ENCODE measurements around the gene POLD4.
A peak's percentile ranks its signal among the peaks of the same experiment; 100 is the strongest.

The POLD4 gene

GRCh38 chr11:67389477-67389876, 36.1 kb upstream of the POLD4 start:
- DNase-seq (ENCODE audit: low read depth, low spot score) = no peak

DNA sequence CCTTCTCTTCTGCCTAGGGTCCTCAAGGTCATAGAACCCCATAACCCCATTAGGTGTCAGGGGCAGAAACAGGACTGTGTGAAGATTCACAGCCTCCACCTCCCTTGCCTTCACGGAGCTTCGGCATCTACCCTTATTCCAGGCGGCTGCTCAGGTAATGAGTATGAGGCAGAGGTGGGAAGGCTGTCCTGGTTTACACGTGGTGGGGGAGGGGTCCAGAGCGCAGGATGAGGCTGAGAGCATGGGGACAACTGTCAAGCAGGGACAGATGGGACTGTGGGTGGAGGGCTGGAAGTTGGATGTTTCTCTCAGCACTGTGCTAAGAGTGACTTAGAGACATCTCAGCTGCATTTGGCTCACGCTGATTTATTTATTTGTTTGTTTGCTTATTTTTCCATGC, 34.2 kb upstream of the POLD4 start:
- DNase-seq (ENCODE audit: low read depth, low spot score) = no peak

GRCh38 chr11:67387069-67387468, 33.7 kb upstream of the POLD4 start:
- DNase-seq (ENCODE audit: low read depth, low spot score) = no peak

DNA sequence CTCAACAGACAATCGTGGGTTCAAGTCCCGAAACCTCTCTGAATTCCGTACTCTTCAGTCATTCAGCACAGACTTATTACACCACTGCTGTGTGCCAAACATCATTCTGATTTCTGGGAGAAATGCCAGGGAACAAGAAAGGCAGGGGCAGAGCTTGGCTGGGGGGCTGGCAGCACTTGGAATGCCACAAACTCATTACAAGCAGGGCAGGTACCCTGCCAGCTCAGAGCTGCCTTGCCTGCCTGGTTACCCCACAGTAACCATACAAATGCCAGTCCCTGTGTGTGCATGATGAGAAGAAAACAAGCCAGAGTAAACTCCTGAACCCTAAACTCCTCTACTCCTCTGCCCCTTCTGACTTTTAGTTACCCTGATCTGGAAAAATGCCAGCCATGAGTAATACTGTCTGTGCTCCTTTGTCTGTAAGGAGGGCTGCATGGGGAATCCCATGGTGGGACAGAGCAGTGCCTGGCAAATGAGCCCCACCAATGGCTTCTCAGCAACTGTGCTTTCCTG, 31.6 kb upstream of the POLD4 start:
- DNase-seq (ENCODE audit: low read depth, low spot score) = no peak

DNA sequence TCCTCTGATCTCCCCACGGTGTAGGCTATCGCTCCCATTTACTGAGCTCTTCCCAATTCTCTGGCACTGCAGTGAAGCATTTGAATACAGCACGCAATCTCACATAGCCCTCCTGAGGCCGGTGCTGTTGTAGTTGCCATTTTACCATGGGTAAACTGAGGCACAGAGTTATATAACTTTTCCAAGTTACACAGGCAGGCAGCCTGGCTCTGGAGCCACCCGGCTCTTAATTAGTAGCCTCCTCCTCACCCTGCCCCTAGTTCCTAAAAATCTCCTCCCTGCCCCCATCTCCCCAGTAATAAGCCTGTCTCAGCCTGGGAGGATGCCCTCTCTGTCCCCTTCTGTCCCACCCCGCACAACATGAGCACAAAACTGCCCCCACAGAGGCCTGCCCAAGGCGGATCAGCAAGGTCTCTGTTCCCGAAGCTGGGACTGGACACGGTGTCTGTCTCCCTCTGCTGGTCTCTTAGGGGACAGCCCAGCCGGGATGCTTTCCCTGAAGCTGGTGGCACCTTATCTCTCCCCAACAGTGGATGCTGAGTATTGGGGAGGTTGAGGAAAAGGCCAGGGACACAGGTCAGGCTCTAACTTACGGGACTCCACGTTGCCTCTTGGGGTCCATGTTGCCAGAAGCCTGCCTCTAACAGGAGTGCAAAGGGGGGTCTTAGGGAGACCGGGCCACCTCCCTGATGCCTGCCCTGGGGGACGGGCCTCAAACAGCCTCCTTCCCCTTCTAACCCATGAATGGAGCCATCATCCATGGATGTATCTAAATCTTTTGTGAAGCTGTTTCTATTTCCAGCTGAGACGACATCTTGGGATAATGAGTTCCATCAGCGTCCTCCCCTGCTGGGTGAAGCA, 29.2 kb upstream of the POLD4 start:
- DNase-seq (ENCODE audit: low read depth, low spot score) = peak; percentile 70

DNA sequence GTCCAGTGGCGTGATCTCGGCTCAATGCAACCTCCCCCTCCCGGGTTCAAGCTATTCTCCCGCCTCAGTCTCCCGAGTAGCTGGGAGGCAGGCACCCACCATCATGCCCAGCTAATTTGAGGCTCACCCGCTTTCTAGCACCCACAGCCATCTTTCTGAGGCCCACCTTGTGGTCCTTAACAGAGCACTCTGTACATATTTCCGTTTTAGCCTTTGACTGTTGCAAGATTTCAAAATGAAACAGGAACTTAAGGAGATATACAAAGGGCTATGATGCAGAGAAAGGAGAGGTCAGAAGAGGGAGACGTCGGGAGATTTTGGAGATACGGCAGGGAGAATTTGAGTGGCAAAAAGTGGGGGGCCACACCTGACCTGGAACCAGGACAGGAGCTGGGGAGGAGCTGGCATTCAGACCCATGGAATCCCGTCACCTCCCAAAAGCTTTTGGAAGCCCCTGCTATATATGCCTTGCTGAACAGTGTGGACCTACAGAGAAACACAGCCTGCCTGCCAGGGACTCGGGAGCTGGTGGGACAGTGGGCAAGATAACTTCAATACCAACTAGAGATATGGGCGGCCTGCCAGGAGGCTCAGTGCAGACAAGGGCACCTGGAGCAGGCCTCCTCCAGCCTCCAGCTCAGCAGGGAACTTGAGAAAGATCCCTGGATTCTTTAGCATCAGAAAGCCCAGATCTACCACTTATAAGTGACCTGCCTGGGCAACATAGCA, 28.1 kb upstream of the POLD4 start:
- no peak for DNase-seq (ENCODE audit: low read depth, low spot score)

GRCh38 chr11:67379061-67380058, 26.0 kb upstream of the POLD4 start:
- DNase-seq (ENCODE audit: low read depth, low spot score) = no peak

DNA sequence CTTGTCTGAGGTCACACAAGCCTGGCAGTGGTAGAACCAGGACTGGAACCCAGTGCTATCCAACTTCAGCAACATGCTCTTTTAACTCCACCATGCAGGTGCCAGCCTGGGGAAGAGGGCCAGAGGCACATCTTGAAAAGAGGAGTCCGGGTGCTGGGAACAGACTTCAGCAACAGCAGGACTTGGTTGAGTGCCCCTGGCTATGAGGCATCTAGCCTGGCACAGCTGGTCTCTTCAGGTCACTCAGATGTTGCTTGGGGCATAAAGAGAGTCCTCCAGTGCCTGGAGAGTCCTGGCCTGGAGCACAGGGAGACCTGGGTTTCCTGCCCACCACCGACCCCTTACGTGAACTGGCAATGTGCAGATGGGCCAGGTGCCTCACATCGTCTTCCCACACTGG, 25.2 kb upstream of the POLD4 start:
- no peak for DNase-seq (ENCODE audit: low read depth, low spot score)

DNA sequence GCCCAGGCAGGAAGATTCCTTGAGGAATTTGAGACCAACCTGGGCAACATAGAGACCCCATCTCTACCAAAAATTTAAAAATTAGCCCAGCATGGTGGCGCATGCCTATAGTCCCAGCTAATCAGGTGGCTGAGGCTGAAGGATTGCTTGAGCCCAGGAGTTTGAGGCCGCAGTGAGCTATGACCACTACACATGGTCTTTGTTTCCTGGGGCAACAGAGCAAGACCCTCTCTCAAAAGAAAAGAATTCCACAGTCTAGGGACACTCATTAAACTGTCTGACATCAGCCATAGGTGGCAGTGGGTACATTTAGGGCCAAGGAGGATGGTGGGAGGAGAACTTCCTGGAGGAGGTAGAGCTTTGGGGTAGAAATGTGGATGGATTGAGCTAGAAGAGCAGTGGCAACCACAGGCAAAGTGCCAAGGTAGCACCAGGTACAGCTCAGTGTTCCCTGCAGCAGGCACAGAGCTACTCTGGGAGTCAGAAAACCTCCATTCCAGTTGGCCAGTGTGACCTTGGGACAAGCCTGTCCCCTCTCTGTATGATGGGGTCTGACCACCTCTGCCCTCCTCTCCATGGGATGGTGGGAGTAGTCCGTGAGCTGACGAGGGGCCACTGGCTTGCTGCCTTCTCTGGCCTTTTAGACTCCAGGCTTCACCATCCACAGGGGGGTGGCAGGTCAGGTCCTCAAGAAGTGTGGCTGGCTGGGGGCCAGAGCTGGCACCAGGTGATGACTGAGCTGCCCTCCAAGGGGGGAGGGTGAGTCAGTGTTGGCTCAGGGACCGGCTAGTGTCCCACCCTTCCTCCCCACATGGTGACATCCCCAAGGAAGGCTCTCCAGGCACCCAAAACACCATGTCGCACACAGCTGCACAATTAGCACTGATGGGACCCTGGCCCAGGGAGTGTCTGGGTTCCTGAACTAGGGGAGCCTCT, 23.8 kb upstream of the POLD4 start:
- DNase-seq (ENCODE audit: low read depth, low spot score) = no peak

GRCh38 chr11:67376063-67376820, 22.9 kb upstream of the POLD4 start:
- DNase-seq (ENCODE audit: low read depth, low spot score) = no peak

- DNase-seq (ENCODE audit: low read depth, low spot score) = no peak
Measured at GRCh38 chr11:67375320-67376055, 22.1 kb upstream of the POLD4 start.

DNA sequence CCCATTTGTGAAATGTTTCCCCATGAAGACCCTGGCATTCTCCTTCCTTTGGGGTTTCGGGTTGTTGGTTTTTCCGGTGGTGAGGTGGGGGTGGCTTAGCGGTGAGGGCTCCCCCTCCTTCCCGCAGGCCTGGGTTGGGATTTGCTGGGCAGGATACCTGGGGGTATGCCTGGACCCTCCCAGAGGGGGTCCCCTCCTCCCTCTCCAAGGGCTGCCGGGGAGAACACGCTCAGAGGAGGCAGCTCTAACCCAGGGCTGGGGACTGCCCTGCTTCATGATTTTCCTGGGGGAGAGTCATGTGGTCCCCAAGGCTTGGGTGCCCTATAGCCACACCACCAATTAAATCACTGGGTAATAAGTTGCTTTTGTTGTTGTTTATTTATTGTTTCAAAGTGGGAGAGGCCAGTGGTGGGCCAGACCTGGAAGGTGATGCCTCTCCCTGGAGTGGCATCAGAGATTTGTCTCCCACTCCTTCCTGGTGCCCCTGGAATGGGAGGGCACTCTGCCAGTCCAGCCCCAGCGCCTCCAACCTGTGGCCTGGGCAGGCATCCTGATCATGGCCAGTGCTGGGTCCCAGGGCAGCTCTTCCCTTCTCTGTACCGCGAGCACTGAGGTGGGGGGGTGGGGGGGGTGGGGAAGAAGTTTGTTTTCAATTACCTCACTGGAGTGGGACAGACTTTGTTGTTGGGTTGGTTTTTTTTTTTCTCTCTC, 21.4 kb upstream of the POLD4 start:
- DNase-seq (ENCODE audit: low read depth, low spot score) = no peak

GRCh38 chr11:67373648-67374570, 20.6 kb upstream of the POLD4 start:
- peak; percentile 48 for DNase-seq (ENCODE audit: low read depth, low spot score)

GRCh38 chr11:67372993-67373647, 19.8 kb upstream of the POLD4 start, which contains the start of gene CLCF1:
CLCF1 (minus strand) TSS chr11:67373598; CDS start chr11:67373539, 59 bp downstream.
- DNase-seq (ENCODE audit: low read depth, low spot score) = no peak

DNA sequence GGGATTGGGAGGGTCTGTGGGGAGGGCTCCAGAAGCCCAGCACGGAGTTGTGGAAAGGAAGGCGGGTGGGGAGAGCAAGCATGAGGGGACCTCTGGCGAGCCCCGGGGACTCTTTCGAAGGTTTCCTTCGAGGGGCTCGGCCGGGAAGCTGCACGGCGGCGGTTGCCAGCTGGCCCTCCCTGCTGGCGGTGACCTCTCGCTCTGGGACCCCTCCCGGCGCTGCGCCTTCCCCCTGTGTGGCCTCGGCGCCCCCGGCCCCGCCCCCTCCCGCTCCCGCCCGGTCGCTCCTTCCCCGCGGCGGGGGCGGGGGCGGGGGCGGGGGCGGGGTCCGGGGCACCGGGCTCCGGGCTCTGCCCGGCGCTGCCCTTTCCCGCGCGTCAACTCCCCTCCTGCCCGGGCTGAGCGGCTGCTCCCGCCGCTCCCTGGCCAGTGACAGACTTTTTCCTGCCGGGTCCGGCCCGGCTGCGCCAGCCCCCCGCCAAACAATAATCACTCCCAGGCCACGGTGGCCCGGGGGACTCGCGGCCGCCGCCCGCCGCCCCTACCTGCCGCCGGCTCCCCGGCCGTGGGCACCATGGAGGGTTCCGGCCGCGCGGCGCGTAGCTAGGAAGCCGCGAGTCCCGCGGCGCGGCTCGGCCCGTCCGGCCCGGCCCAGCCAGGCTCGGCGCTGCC, 19.1 kb upstream of the POLD4 start:
- no peak for DNase-seq (ENCODE audit: low read depth, low spot score)

DNA sequence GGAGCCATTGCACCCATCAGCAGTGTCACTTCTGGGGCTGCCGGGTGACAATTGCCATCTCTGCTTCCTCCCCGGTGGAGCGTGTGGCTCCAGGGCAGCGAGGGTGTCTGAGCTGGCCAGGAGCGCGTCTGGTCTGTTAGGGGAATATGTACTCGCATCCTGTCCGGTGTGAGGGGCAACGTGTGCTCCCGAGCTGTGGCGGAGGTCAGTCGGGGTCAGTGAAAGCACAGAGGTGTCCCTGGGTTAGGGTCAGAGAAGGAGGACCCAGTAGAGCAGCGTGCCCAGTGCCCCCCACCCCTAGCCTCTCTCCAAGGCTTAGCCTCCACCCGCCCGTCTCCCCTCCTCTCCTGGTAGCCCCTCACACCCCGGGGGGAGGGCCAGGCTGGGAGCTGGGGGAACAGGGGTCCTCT, 18.6 kb upstream of the POLD4 start:
- DNase-seq (ENCODE audit: low read depth, low spot score) = no peak

All from activated CD4-positive, CD25-positive, alpha-beta regulatory T cell treated with anti-CD3 and anti-CD28 coated beads, Interleukin-2, amount 50 U/mL, for 16 hours (primary cell).